SU-DHL-6 (cell line): ENCODE data around the gene FMNL3.
"Not testable (repeated sequence)": the region's sequence is repeated elsewhere in the genome, so short reads cannot be mapped to it uniquely, and the experiment has no call there.

Experiments
- H2AFZ ChIP-seq: fragments of 200-600 bp; sonication (generic); 2 replicates; pipeline ENCODE4 v1.6.1; 2014; ENCODE audit warnings: low read depth, mild to moderate bottlenecking, moderate library complexity, mixed read lengths, antibody characterized with exemption, low read length; ENCODE audit not compliant: severe bottlenecking
- H3F3A ChIP-seq: fragments of 200-600 bp; shearing (Covaris generic); 2 replicates; pipeline ENCODE4 v1.6.0; 2016; ENCODE audit warnings: antibody characterized with exemption, mild to moderate bottlenecking; ENCODE audit not compliant: insufficient read depth
- H3K27ac ChIP-seq: fragments of 200-600 bp; sonication (generic); 2 replicates; pipeline ENCODE4 v1.5.1; 2016; ENCODE audit warnings: low read depth, mild to moderate bottlenecking, low read length, moderate library complexity, mixed read lengths
- H3K27me3 ChIP-seq: fragments of 200-600 bp; sonication (generic), shearing (Covaris generic); 2 replicates; pipeline ENCODE4 v1.6.0; 2014; ENCODE audit warnings: mild to moderate bottlenecking, low read length
- H3K36me3 ChIP-seq: fragments of 200-600 bp; sonication (generic); 2 replicates; pipeline ENCODE4 v1.6.1; 2014; ENCODE audit warnings: mild to moderate bottlenecking, low read length, mixed read lengths
- H3K4me2 ChIP-seq: fragments of 300-600, 200-600 bp; shearing (Covaris generic), sonication (generic); 2 replicates; pipeline ENCODE4 v1.6.0; 2014; ENCODE audit warnings: low read length, low read depth, mild to moderate bottlenecking; ENCODE audit not compliant: poor library complexity, severe bottlenecking
- H3K4me3 ChIP-seq: fragments of 200-600 bp; sonication (generic); 2 replicates; pipeline ENCODE4 v1.5.1; 2014; ENCODE audit warnings: antibody characterized with exemption, low read length, mild to moderate bottlenecking, mixed read lengths; ENCODE audit not compliant: insufficient read depth, poor library complexity, severe bottlenecking
- H3K79me2 ChIP-seq: fragments of 200-600 bp; sonication (generic); 2 replicates; pipeline ENCODE4 v1.6.1; 2014; ENCODE audit warnings: mild to moderate bottlenecking, low read length, moderate library complexity; ENCODE audit not compliant: insufficient read depth
- H3K9ac ChIP-seq: fragments of 200-600 bp; sonication (generic); 2 replicates; pipeline ENCODE4 v1.7.0; 2014; ENCODE audit warnings: mild to moderate bottlenecking, low read length
- H3K9me2 ChIP-seq: fragments of 200-600 bp; sonication (generic); replicated peaks from 2 replicates; pipeline ENCODE4 v1.6.1; 2014; ENCODE audit warnings: low read length; ENCODE audit not compliant: insufficient read depth
- H3K9me3 ChIP-seq: fragments of 200-600 bp; sonication (generic); 2 replicates; pipeline ENCODE4 v1.6.1; 2014; ENCODE audit warnings: low read length, mixed read lengths; ENCODE audit not compliant: insufficient read depth
- H4K20me1 ChIP-seq: fragments of 200-600 bp; sonication (generic); 2 replicates; pipeline ENCODE4 v1.6.1; 2014; ENCODE audit warnings: low read depth, mild to moderate bottlenecking, antibody characterized with exemption, low read length, moderate library complexity, mixed read lengths
- EZH2phosphoT487 ChIP-seq: fragments of 200-600 bp; sonication (generic), shearing (Covaris generic); conservative IDR thresholded peaks from 2 replicates; pipeline ENCODE4 v1.6.1; 2018; ENCODE audit warnings: mild to moderate bottlenecking, antibody characterized with exemption, low read length, moderate library complexity, mixed read lengths
- TF ChIP-seq, protein P1 (sequence below): fragments of 200-600 bp; sonication (generic); IDR thresholded peaks from one replicate; pipeline ENCODE4 v1.5.1; 2017; ENCODE audit warnings: antibody characterized with exemption, mild to moderate bottlenecking, low read length, moderate library complexity; ENCODE audit not compliant: insufficient read depth, poor library complexity, severe bottlenecking

FMNL3 gene

DNA sequence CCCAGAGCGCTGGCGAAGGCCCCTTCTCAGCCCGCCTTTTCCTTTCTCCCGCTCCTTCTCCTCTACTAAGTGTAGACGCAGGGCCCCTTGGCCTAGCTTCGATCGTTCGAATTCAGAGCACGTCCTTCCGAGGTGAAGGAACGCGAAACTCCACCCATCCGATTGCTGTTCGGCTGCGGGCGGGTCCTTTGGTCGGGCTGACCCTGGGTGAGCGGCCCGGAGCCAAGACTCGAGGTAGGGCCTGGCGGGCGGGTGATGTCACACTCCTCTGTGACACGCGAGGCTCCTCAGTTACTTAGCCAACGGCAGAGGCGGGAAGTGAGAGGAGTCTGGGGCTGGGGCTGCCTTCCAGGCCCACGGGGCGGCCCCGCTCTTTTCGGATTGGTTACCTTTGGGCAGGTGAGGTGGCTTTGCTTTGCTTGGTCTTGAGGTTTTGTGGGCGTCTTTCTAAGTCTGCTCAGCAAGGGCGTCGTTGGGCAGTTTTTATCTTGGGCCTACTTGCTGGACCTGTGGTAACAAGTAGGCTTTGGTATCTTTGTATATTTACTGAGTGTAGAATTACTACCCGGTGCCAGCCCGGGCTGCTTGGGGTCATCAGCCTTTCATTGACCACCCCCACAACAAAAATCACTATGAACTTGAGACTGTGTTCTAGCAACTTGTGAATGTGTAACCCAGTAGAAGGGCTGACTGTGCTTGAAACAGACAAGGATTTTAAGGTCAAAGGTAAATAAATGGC is 34.8 kb upstream of the FMNL3 start:
- Histone ChIP-seq H3K9ac (peak overlapping the region; percentile 72), H3K9me3 (no peaks in the 10 kb centered on the region), H3K27ac (peak overlapping the region; percentile 78), H3K9me2 (no peaks in the 10 kb centered on the region), H3K4me3 (peak overlapping the region; percentile 79), H4K20me1 (peaks cover 30% of the 10 kb centered on the region), H3K79me2 (peaks cover 56% of the 10 kb centered on the region), H2AFZ (no peak overlapping the region), H3K4me2 (peak overlapping the region; percentile 92), H3K27me3 (no peaks in the 10 kb centered on the region), H3K36me3 (no peaks in the 10 kb centered on the region), H3F3A (no peaks in the 10 kb centered on the region)
- no peak for TF ChIP-seq EZH2phosphoT487
- TF ChIP-seq, protein P1, sequence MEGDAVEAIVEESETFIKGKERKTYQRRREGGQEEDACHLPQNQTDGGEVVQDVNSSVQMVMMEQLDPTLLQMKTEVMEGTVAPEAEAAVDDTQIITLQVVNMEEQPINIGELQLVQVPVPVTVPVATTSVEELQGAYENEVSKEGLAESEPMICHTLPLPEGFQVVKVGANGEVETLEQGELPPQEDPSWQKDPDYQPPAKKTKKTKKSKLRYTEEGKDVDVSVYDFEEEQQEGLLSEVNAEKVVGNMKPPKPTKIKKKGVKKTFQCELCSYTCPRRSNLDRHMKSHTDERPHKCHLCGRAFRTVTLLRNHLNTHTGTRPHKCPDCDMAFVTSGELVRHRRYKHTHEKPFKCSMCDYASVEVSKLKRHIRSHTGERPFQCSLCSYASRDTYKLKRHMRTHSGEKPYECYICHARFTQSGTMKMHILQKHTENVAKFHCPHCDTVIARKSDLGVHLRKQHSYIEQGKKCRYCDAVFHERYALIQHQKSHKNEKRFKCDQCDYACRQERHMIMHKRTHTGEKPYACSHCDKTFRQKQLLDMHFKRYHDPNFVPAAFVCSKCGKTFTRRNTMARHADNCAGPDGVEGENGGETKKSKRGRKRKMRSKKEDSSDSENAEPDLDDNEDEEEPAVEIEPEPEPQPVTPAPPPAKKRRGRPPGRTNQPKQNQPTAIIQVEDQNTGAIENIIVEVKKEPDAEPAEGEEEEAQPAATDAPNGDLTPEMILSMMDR = no peak

GRCh38 chr12:49740930-49741881 is 34.0 kb upstream of the FMNL3 start, which contains the start of gene TMBIM6:
Gene TMBIM6, plus strand, starts transcription at chr12:49741557. Its CDS starts 10,937 bp downstream, at chr12:49752494.
- H3K27me3 ChIP-seq = no peaks in the 10 kb centered on the region
- no peaks in the 10 kb centered on the region for H3F3A ChIP-seq
- peak within 1 kb of the TSS; percentile 79 for H3K4me3 ChIP-seq
- no peak for TF ChIP-seq EZH2phosphoT487
- TF ChIP-seq, protein P1 = peak; percentile 97
- peak within 1 kb of the TSS; percentile 92 for H3K4me2 ChIP-seq
- H3K9me2 ChIP-seq = no peaks in the 10 kb centered on the region
- H3K36me3 ChIP-seq = no peaks in the 10 kb centered on the region
- H3K27ac ChIP-seq = peak within 1 kb of the TSS; percentile 78
- H3K9ac ChIP-seq = peak within 1 kb of the TSS; percentile 72
- peaks cover 48% of the 10 kb centered on the region for H3K79me2 ChIP-seq
- peaks cover 27% of the 10 kb centered on the region for H4K20me1 ChIP-seq
- H2AFZ ChIP-seq = peak within 1 kb of the TSS; percentile 100
- no peaks in the 10 kb centered on the region for H3K9me3 ChIP-seq

DNA sequence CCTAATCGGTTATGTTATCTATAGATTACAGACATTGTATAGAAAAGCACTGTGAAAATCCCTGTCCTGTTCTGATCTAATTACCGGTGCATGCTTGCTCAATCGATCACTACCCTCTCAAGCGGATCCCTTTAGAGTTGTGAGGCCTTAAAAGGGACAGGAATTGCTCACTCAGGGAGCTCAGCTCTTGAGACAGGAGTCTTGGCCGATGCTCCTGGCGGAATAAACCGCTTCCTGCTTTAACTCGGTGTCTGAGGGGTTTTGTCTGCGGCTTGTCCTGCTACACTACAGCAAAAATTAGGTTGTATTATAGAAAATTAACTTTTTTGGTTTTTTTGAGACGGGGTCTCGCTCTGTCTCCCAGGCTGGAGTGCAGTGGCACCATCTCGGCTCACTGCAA is 33.1 kb upstream of the FMNL3 start:
- not testable (repeated sequence) for H3K4me2 ChIP-seq, H3K27ac ChIP-seq, H3K36me3 ChIP-seq, H3F3A ChIP-seq, H3K9ac ChIP-seq, H3K9me3 ChIP-seq, H3K4me3 ChIP-seq, H3K27me3 ChIP-seq, H3K9me2 ChIP-seq
- Histone ChIP-seq H3K79me2 (peaks cover 38% of the 10 kb centered on the region), H4K20me1 (peaks cover 27% of the 10 kb centered on the region), H2AFZ (peak overlapping the region; percentile 100)

- Histone ChIP-seq H3K79me2 (peaks cover 23% of the 10 kb centered on the region), H4K20me1 (peaks cover 17% of the 10 kb centered on the region)
- H3K4me3 ChIP-seq, H3K4me2 ChIP-seq, H3K36me3 ChIP-seq, H2AFZ ChIP-seq, H3K9ac ChIP-seq, H3F3A ChIP-seq, H3K27me3 ChIP-seq, H3K9me2 ChIP-seq, H3K9me3 ChIP-seq, H3K27ac ChIP-seq: not testable (repeated sequence)
These were observed 31.5 kb upstream of the FMNL3 start for GRCh38 chr12:49738721-49739120.

- not testable (repeated sequence) for H3K9me3 ChIP-seq, H3K27me3 ChIP-seq, H2AFZ ChIP-seq, H3F3A ChIP-seq, H3K27ac ChIP-seq, H3K9me2 ChIP-seq, H3K4me3 ChIP-seq, H3K9ac ChIP-seq, H3K79me2 ChIP-seq, H3K4me2 ChIP-seq, H3K36me3 ChIP-seq, H4K20me1 ChIP-seq
These were observed 27.7 kb upstream of the FMNL3 start for GRCh38 chr12:49734900-49735299.
